Femur (tissue), 1 donor: ENCODE data around the gene FARP1.

Source experiments
- DNase-seq: peaks from one replicate; pipeline ENCODE4 v3.0.0-alpha.2; 2017

FARP1 gene

GRCh38 chr13:98492335-98493041, 349.6 kb downstream of the FARP1 start:
- peak; percentile 8 for DNase-seq

GRCh38 chr13:98493042-98493712, 350.3 kb downstream of the FARP1 start:
- DNase-seq: no peak

- no peak for DNase-seq
Measured at GRCh38 chr13:98494769-98495168, 351.9 kb downstream of the FARP1 start.

- DNase-seq: peak; percentile 64
Measured at GRCh38 chr13:98495627-98496478, 353.0 kb downstream of the FARP1 start.

GRCh38 chr13:98496479-98496791, 353.5 kb downstream of the FARP1 start:
- no peak for DNase-seq

- DNase-seq: no peak
Measured at GRCh38 chr13:98496966-98497365, 354.1 kb downstream of the FARP1 start.

GRCh38 chr13:98500963-98501421, 358.1 kb downstream of the FARP1 start:
- DNase-seq: no peak

GRCh38 chr13:98503175-98504028, 360.5 kb downstream of the FARP1 start:
- peak; percentile 29 for DNase-seq

- no peak for DNase-seq
Measured at GRCh38 chr13:98504029-98504351, 361.1 kb downstream of the FARP1 start.

- DNase-seq: no peak
Measured at GRCh38 chr13:98504371-98504963, 361.6 kb downstream of the FARP1 start.
